HAP-1 (cell line): ENCODE results near the gene SMARCAL1.

Experiments
- DNase-seq, 2 experiments: peaks; one replicate each; pipeline ENCODE4 v3.0.0-alpha.2; 2016 to 2020; ENCODE audit warnings: low spot score in 2 of 2
- H3K27me3 ChIP-seq: fragments of 250-450 bp; sonication (Bioruptor Pico); 2 replicates; pipeline ENCODE4 v1.5.1; 2020; ENCODE audit warnings: low read depth, mild to moderate bottlenecking, moderate library complexity
- H3K36me3 ChIP-seq: fragments of 250-450 bp; sonication (Bioruptor Pico); replicated peaks from 2 replicates; pipeline ENCODE4 v1.5.1; 2020; ENCODE audit warnings: mild to moderate bottlenecking
- H3K4me1 ChIP-seq: fragments of 250-450 bp; sonication (Bioruptor Pico); 2 replicates; pipeline ENCODE4 v1.5.1; 2020; ENCODE audit warnings: mild to moderate bottlenecking
- H3K4me3 ChIP-seq: fragments of 250-450 bp; sonication (Bioruptor Pico); 2 replicates; pipeline ENCODE4 v1.5.1; 2020; ENCODE audit warnings: mild to moderate bottlenecking, moderate library complexity
- H3K9me3 ChIP-seq: fragments of 250-450 bp; sonication (Bioruptor Pico); 2 replicates; pipeline ENCODE4 v1.5.1; 2020; ENCODE audit warnings: mild to moderate bottlenecking, moderate library complexity
- in situ Hi-C: fragments of 300-500 bp; cut with MboI; formaldehyde crosslinking; loops from 3 replicates; pipeline ENCODE4 v1.14.3; 2020; ENCODE audit warnings: low sequenced_read_pairs, inconsistent platforms, mixed read lengths

The SMARCAL1 gene

DNA sequence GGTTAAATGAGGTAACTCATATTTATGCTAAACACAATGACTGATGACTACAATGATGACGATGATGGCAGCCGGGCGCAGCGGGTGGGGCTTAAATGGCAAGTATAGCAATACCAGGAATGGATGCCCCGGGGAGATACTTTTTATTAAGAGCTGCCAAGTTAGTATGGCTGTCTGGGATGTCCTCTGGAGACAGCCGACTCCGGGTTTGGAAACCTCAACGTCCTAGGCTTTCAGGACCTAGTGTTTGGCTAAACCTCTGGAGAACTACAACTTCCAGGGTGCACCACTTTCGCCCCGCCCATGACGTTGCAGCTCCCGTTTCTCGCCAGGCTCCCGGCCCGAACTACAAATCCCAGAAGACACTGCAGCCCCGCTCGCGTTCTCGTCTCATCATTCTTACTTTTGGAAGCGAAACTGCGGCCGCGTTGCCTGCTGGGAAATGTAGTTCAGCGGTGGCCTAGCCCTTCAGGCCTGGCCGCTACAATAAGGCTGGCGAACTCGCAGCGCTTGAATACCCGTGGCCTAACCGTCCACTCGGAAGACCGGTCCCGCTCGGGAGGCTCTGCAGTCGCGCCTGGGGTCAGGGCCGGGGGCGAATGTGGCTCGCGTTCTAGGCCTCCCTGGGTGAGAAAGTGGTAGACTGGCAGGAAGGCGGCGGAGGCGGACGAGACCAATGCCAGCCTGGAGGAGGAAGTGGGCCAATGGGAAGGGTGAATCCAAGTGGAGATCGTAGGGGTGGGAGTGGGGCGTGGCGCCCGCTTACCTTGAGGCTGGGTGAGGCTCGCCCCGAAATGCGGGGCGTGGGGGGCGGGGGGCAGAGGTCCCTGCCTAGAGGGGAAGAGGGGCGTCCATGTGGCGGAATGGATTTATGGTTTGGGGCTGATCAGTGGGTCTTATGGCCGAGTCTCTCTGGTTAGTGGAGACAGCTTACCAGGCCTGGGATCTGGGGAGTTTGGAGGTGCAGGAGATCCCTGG lies at the start of gene SMARCAL1:
SMARCAL1 (plus strand) TSS at position 463 of the 978 bp plus-strand sequence. CDS start 2,221 bp downstream, outside the sequence.
- H3K36me3 ChIP-seq, result peaks cover 8% of the 10 kb centered on the region
- H3K9me3 ChIP-seq, result no peaks in the 10 kb centered on the region
- H3K27me3 ChIP-seq, result no peaks in the 10 kb centered on the region
- peaks cover 2% of the 10 kb centered on the region; the same call in 1 of the 2 replicates for H3K4me1 ChIP-seq
- in situ Hi-C loops, result no loop called here
- H3K4me3 ChIP-seq, result peak within 1 kb of the TSS; percentile 86
- DNase-seq, result peak; percentile 94 to 99

DNA sequence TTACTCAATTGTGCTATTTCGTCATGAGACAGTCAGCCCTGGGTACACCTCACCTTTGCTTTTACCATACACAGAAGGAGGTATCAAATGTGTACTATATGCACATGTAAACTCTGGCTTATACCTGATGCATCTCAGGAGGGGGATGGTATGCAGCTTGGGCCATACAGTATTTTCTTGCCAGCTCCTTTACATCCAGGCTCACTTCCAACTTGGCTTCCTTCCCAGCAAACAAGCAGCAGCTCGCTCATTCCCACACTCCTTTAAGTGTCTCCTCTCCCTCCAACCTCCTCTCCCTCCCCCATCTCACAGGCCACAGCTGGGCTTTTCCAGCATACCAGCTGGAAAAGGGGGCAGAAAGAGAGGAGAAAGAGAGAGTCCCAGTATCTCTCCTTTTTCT lies 49.6 kb upstream of the SMARCAL1 start:
- in situ Hi-C loops, result no loop called here
- Histone ChIP-seq H3K4me1 (no peaks in the 10 kb centered on the region), H3K4me3 (no peak overlapping the region), H3K27me3 (peaks cover 21% of the 10 kb centered on the region), H3K36me3 (no peaks in the 10 kb centered on the region), H3K9me3 (no peaks in the 10 kb centered on the region)
- DNase-seq, result no peak

DNA sequence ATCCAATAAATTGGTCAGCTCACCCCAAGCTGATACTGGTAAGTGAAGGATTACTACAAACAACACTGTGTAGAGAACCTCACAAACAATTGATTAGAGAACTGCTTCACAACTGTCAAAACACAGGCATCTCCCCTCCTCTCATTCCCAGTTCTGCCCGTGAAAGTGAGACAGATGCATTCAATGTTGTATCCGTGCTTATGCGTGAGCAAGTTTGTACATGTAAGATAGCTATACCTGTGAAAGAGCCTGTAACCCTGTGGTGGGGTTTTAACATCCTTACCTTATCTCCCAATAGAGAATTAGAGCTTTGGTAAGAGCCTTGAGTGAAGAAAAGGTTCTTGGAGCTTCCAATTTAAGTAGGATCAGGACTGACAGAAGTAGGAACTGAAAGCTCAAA lies 49.1 kb upstream of the SMARCAL1 start:
- in situ Hi-C loops, result no loop called here

DNA sequence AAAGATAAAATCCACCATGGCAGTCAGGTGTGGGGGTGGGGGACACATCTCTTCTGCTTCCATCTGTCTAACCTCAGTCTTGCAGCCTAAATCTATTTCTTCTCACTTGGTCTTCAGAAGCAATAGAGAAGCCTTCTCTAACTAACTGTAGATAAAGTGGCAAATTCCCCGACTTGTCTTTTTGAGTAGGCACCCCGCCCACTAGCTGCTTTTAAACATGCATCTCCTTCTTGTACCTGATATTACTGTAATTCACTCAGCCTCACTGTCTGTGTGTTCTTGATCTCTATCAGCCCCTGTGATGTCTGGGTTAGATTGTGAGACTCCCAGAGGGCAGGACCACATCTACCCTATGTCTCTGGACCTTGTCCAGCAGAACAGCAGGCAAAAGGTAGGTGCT lies 46.8 kb upstream of the SMARCAL1 start:
- no peak for DNase-seq
- H3K4me1 ChIP-seq, result no peaks in the 10 kb centered on the region
- H3K27me3 ChIP-seq, result peaks cover 24% of the 10 kb centered on the region
- H3K36me3 ChIP-seq, result no peaks in the 10 kb centered on the region
- H3K4me3 ChIP-seq, result no peak overlapping the region
- in situ Hi-C loops, result no loop called here
- no peaks in the 10 kb centered on the region for H3K9me3 ChIP-seq

More for the DNA sequence above, 49.1 kb upstream of the SMARCAL1 start:
- Histone ChIP-seq H3K4me1 (no peaks in the 10 kb centered on the region), H3K9me3 (no peaks in the 10 kb centered on the region), H3K27me3 (peaks cover 21% of the 10 kb centered on the region), H3K4me3 (no peak overlapping the region), H3K36me3 (no peaks in the 10 kb centered on the region)
- DNase-seq, result no peak

DNA sequence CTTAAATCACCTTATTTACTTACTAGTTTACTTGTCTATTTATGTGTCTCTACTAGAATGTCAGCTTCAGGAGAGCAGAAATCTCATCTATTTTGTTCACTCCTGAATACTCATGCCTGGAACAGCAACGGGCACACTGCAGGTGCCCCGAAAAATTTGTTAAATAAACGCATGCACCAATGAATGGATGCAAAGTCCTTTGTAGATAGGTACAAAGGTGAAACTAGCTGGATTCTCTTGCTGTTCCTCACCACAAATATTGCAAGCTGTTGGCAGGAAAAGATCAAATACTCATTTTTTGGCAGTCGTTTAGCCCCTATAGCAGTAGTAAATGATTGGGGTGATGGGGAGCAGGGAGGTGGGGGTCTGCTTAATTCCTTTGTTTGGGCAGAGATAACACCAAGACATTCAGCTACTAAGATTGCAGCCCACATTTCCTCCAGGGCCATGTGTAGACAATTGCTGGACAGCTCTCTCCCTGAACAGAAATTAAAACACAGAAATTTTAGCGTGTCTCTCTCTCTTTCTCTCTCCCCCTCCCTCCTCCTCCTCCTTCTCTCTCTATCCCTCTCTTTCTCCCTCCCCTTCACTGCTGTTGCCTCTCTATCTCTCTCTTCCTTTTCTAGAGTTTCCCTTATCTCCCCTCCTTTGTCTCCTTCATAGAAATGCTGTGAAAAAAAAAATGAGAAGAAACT lies 45.4 kb upstream of the SMARCAL1 start:
- in situ Hi-C loops, result no loop called here
- H3K36me3 ChIP-seq, result no peaks in the 10 kb centered on the region
- no peaks in the 10 kb centered on the region for H3K4me1 ChIP-seq

DNA sequence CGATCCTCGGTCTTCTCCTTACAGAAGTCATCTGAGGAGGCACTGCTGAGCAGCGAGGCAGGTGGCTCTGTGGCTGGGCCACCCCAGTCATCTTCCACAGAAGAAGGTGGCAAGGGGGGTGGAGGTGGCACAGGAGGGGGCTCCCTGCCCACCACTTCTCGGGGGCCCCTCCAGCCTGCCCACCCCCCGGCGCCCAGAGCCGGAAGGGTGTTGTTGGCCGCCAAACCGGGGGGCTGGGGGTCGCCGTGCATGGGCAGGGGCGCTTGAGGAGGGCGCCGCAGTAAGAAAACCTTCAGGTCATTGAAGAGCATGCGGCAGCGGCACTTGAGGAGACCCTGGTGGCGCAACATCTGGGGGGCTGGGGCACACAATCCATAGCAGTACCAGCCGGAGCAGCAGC lies 42.5 kb upstream of the SMARCAL1 start:
- in situ Hi-C loops, result no loop called here
- no peaks in the 10 kb centered on the region for H3K4me1 ChIP-seq
- no peaks in the 10 kb centered on the region for H3K9me3 ChIP-seq
- DNase-seq, result no peak
- no peaks in the 10 kb centered on the region for H3K36me3 ChIP-seq
- no peak overlapping the region for H3K4me3 ChIP-seq
- peaks cover 40% of the 10 kb centered on the region for H3K27me3 ChIP-seq

More for the DNA sequence above, 45.4 kb upstream of the SMARCAL1 start:
- H3K9me3 ChIP-seq, result no peaks in the 10 kb centered on the region
- no peak for DNase-seq
- H3K4me3 ChIP-seq, result no peak overlapping the region
- H3K27me3 ChIP-seq, result peaks cover 35% of the 10 kb centered on the region

DNA sequence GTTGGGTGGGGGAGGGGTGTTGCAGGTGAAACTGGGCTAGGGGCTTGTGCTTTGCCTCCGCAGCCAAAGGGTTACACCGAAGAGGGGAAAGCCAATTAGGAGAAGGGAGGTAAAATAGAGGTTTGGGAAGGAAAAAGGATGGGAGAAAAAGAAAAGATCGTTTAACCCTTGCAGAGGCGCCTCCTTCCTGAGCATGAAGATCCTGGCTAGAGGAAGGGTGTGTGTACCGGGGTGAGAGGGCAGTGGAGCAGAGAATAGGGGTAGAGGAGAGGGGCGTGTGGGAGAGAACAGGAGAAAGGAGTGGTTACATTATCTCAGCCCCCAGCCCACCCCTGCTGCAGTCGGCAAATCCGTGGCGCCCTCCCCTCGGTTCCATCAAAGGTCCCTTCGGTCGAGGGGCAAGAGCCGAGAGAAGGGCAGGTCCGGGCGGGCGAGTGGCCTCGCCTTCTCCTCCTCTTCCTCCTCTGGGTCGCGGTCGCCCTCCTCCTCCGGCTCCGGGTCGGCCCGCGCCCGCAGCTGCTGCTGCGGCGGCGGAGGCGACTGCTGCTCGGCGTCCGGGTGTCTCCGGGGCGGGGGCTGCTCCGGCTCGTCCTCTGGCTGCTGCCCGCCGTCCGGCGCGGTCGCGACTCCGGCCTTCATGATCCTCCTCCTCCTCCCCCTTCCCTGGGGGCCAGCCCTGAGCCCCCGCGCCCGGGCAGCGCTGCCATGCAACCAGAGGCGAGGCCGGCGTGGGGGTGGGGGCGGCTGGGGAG lies 41.1 kb upstream of the SMARCAL1 start:
- in situ Hi-C loops, result no loop called here
- peak in 1 of 2 experiments; percentile 9 for DNase-seq
- no peaks in the 10 kb centered on the region for H3K9me3 ChIP-seq
- no peaks in the 10 kb centered on the region for H3K4me1 ChIP-seq
- H3K4me3 ChIP-seq, result no peak overlapping the region
- H3K36me3 ChIP-seq, result no peaks in the 10 kb centered on the region
- peaks cover 46% of the 10 kb centered on the region for H3K27me3 ChIP-seq

DNA sequence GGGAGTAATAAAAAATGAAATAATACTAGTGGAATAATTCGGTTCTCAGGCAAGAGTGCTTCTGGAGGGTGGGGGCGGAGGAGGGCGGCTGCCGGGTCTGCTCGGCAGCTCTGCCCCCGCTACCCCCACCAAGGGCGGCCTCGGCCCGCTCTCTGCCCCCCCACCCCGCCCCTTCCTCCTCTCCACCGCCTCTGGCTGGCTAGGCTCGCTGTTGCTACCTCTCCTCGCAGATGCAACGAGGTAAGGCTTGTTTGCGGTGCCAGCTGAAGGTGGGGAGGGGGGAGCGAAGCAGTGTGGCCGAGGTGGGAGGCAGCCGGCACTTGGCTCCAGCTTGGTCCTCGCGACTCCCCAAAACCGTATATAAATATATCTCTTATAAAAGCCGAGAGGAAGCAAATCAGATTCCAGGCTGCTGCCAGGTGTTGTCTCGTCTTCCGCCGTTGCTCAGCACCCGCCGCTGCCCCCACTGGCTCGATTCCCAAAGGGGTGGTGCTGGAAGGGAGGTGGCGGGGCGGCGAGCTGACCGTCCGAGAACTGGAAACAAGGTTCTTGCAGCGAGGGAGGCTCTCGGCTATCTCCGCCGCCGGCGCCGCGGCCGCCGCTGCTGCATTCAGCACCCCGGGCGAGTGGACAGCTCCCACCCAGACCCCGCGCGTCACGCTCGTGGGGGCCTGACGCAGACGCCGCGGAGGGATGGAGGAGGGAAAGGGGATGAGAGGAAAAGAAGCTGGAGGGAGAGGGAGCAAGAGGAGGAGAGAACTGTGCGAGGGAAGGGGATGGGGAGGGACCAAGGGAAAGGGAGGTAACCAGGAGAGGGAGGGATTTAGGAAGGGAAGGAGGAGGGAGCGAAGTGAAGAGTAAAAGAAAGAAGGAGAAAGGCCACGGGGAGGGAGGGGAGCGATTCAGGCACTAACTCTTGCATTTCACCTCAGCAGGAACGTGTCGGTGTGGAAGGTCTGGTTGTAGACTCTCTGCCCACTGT lies 40.3 kb upstream of the SMARCAL1 start, which contains the start of gene MARCHF4:
MARCHF4 (minus strand) TSS at position 763 of the 982 bp plus-strand sequence. CDS start 2,223 bp downstream, outside the sequence.
- Histone ChIP-seq H3K27me3 (peaks cover 46% of the 10 kb centered on the region), H3K9me3 (no peaks in the 10 kb centered on the region), H3K36me3 (no peaks in the 10 kb centered on the region), H3K4me3 (no peak within 1 kb of the TSS), H3K4me1 (no peaks in the 10 kb centered on the region)
- in situ Hi-C loops, result no loop called here
- peak; percentile 18 to 85 for DNase-seq

DNA sequence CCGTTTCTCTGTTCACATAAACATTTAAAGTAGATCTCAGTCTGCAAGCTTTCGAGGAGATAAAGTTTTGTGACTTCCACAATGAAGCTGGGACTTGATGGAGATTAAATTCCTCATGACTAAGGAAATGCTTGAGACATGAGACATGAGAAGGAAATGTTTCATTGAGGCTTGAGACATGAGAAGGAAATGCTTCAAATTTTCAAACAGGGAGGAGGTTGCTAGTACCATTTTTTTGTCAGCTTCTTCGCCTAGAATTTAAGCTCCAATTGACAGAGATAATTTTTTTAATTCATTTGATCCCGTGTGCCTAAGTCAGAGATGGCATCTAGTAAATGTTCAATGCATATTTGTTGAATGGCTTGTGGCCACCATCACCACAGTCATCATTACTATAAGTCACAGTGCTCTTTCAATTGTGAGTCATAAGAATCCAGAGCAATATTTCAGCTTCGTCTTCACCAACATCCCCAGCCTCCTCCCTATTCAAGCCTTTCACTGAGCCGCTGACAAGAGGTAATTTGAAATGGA lies 39.5 kb upstream of the SMARCAL1 start:
- peaks cover 46% of the 10 kb centered on the region for H3K27me3 ChIP-seq
- no peak overlapping the region for H3K4me3 ChIP-seq
- no peaks in the 10 kb centered on the region for H3K4me1 ChIP-seq
- H3K9me3 ChIP-seq, result no peaks in the 10 kb centered on the region
- DNase-seq, result no peak
- H3K36me3 ChIP-seq, result no peaks in the 10 kb centered on the region
- in situ Hi-C loops, result no loop called here

DNA sequence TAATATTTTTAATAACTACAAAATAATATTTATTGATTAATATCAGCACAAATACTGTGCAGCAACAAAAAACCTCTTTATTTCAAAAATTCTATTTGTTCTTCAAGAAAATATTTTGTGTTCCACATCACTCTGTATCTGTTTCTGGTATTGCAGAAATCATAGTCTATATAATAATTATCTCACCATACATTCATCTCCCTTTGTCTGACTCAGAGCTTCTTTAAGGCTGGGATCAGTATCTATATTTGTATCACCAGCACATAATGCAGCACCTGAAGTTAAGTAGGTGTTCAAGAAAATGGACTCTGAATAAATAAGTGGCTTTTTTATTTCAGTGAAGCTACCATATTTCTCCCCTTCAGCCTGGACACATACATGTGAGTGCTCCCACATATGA lies 38.4 kb upstream of the SMARCAL1 start:
- peaks cover 43% of the 10 kb centered on the region for H3K27me3 ChIP-seq
- H3K4me1 ChIP-seq, result no peaks in the 10 kb centered on the region
- no peak overlapping the region for H3K4me3 ChIP-seq
- no peaks in the 10 kb centered on the region for H3K36me3 ChIP-seq
- DNase-seq, result no peak
- in situ Hi-C loops, result no loop called here
- H3K9me3 ChIP-seq, result no peaks in the 10 kb centered on the region

DNA sequence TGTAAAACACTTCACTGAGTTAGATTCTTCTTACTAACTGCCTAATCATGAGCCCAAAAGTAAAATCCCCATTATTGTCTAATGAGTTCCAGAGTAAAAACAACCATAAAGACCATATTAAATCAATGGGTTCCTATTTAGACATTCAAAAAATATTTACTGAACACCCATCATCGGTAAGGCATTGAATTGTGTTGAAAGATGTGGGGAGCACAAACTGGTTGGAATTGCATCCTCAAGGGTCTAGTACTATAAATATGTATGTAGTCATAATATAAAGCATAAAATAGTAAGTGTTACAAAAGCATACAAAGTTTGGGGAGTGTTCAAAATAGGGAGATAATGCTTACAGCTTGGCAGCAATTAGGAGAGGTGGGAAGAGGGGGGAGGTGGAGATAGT lies 37.0 kb upstream of the SMARCAL1 start:
- no peak for DNase-seq
- Histone ChIP-seq H3K4me3 (no peak overlapping the region), H3K9me3 (no peaks in the 10 kb centered on the region), H3K36me3 (no peaks in the 10 kb centered on the region), H3K4me1 (no peaks in the 10 kb centered on the region), H3K27me3 (peaks cover 47% of the 10 kb centered on the region)
- in situ Hi-C loops, result no loop called here

DNA sequence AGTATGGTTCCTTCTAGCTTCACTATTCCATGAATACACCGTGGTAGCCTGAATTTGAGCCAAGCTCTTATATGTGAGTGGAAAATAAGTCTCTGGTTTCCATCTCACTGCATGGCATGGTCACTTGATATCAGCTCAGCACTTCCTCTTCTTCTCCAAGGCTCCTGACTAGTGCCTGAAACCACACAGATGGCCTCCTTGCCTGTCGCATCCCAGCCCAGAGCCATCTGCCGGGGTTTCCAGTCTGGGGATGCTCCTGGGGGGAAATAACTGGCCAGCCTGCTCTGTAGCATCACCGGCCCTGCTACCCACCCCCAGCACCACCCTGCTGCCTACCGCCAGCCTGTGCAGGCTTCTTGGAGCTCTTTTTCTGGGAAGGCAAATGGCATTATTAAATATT lies 32.3 kb upstream of the SMARCAL1 start:
- H3K36me3 ChIP-seq, result no peaks in the 10 kb centered on the region
- DNase-seq, result no peak
- H3K4me1 ChIP-seq, result no peaks in the 10 kb centered on the region
- no peaks in the 10 kb centered on the region for H3K9me3 ChIP-seq
- no peak overlapping the region for H3K4me3 ChIP-seq
- peaks cover 18% of the 10 kb centered on the region; the same call in 1 of the 2 replicates for H3K27me3 ChIP-seq
- in situ Hi-C loops, result no loop called here
